Liver (tissue), 9 donors: ENCODE data around the gene FSCN2. TPM values are rescaled to one million over a fixed set of nuclear protein-coding genes. Genes with fewer than 3 reads are reported as not detected.

Experiments used
- DNase-seq: peaks from one replicate; pipeline ENCODE4 v3.0.0-alpha.2; 2017; ENCODE audit warnings: low spot score
- H3K27ac ChIP-seq, 2 donors: one replicate each; pipeline ENCODE4 v1.7.0; 2013; ENCODE audit warnings: inconsistent platforms in 2 of 2, low read length in 2 of 2, control low read depth in 1 of 2, low read depth in 1 of 2, mild to moderate bottlenecking in 1 of 2
- H3K27me3 ChIP-seq, 4 donors: one replicate each; pipeline versions ENCODE4 v1.6.1 to v1.7.0; 2013; ENCODE audit warnings: low read length in 3 of 4, inconsistent platforms in 1 of 4, mild to moderate bottlenecking in 1 of 4, moderate library complexity in 1 of 4; ENCODE audit not compliant: control insufficient read depth in 4 of 4, insufficient read depth in 4 of 4
- H3K36me3 ChIP-seq, 4 donors: one replicate each; pipeline versions ENCODE4 v1.6.1 to v1.7.0; 2013; ENCODE audit warnings: low read length in 3 of 4, mild to moderate bottlenecking in 3 of 4, low read depth in 1 of 4, moderate library complexity in 1 of 4; ENCODE audit not compliant: control insufficient read depth in 4 of 4, insufficient read depth in 3 of 4
- H3K4me1 ChIP-seq, 4 donors: one replicate each; pipeline versions ENCODE4 v1.6.1 to v1.7.0; 2013; ENCODE audit warnings: low read length in 3 of 4, mild to moderate bottlenecking in 3 of 4, moderate library complexity in 1 of 4; ENCODE audit not compliant: control insufficient read depth in 4 of 4, insufficient read depth in 4 of 4
- H3K4me3 ChIP-seq, 3 donors: one replicate each; pipeline versions ENCODE4 v1.6.1 to v1.7.0; 2013; ENCODE audit warnings: low read length in 3 of 3, control low read depth in 1 of 3, low read depth in 1 of 3, mild to moderate bottlenecking in 1 of 3
- H3K9ac ChIP-seq, 2 donors: one replicate each; pipeline ENCODE4 v1.7.0; 2013; ENCODE audit warnings: low read length in 2 of 2, mild to moderate bottlenecking in 2 of 2, moderate library complexity in 2 of 2, control low read depth in 1 of 2, low read depth in 1 of 2
- H3K9me3 ChIP-seq, 4 donors: one replicate each; pipeline versions ENCODE4 v1.6.1 to v1.7.0; 2013; ENCODE audit warnings: low read length in 3 of 4; ENCODE audit not compliant: control insufficient read depth in 4 of 4
- ATF3 ChIP-seq: IDR thresholded peaks from 2 replicates; pipeline ENCODE4 v1.6.1; 2016; ENCODE audit warnings: antibody characterized with exemption
- CTCF ChIP-seq: fragments of 150-350 bp; IDR thresholded peaks from 2 replicates; pipeline ENCODE4 v1.5.1; 2017; ENCODE audit warnings: improper control_type of control experiment, low read depth, low read length; ENCODE audit not compliant: missing input control
- EGR1 ChIP-seq, 2 donors: IDR thresholded peaks; 2 replicates each; pipeline ENCODE4 v1.6.1; 2016 to 2018; ENCODE audit warnings: antibody characterized with exemption in 2 of 2, low read depth in 2 of 2
- FOXA1 ChIP-seq: IDR thresholded peaks from 2 replicates; pipeline ENCODE4 v1.6.1; 2016; ENCODE audit warnings: antibody characterized with exemption
- FOXA2 ChIP-seq: IDR thresholded peaks from 2 replicates; pipeline ENCODE4 v1.6.1; 2016; ENCODE audit warnings: antibody characterized with exemption
- GABPA ChIP-seq, 2 donors: IDR thresholded peaks in 1 of 2; conservative IDR thresholded peaks in 1 of 2; 2 replicates each; pipeline ENCODE4 v1.6.1; 2016; ENCODE audit warnings: antibody characterized with exemption in 2 of 2, mild to moderate bottlenecking in 1 of 2, moderate library complexity in 1 of 2
- HNF4A ChIP-seq, 2 donors: conservative IDR thresholded peaks; 2 replicates each; pipeline ENCODE4 v1.6.1; 2016; ENCODE audit warnings: antibody characterized with exemption in 2 of 2, mild to moderate bottlenecking in 2 of 2
- HNF4G ChIP-seq: IDR thresholded peaks from 2 replicates; pipeline ENCODE4 v1.6.1; 2016; ENCODE audit warnings: antibody characterized with exemption
- JUND ChIP-seq, 2 donors: IDR thresholded peaks; 2 replicates each; pipeline ENCODE4 v1.6.1; 2016; ENCODE audit warnings: antibody characterized with exemption in 2 of 2
- MAX ChIP-seq: IDR thresholded peaks from 2 replicates; pipeline ENCODE4 v1.6.1; 2016; ENCODE audit warnings: antibody characterized with exemption
- NR2F2 ChIP-seq: IDR thresholded peaks from 2 replicates; pipeline ENCODE4 v1.6.1; 2016; ENCODE audit warnings: antibody characterized with exemption
- RAD21 ChIP-seq, 2 donors: IDR thresholded peaks; 2 replicates each; pipeline ENCODE4 v1.6.1; 2016; ENCODE audit warnings: antibody characterized with exemption in 2 of 2, mild to moderate bottlenecking in 2 of 2
- REST ChIP-seq: IDR thresholded peaks from 2 replicates; pipeline ENCODE4 v1.6.1; 2016; ENCODE audit warnings: antibody characterized with exemption, mild to moderate bottlenecking
- RXRA ChIP-seq, 2 donors: IDR thresholded peaks; 2 replicates each; pipeline ENCODE4 v1.6.1; 2017 to 2018; ENCODE audit warnings: antibody characterized with exemption in 2 of 2, mild to moderate bottlenecking in 1 of 2
- SP1 ChIP-seq: IDR thresholded peaks from 2 replicates; pipeline ENCODE4 v1.6.1; 2018; ENCODE audit warnings: antibody characterized with exemption, mild to moderate bottlenecking
- TAF1 ChIP-seq: conservative IDR thresholded peaks from 2 replicates; pipeline ENCODE4 v1.6.1; 2016; ENCODE audit warnings: antibody characterized with exemption, mild to moderate bottlenecking
- YY1 ChIP-seq: IDR thresholded peaks from 2 replicates; pipeline ENCODE4 v1.6.1; 2016; ENCODE audit warnings: antibody characterized with exemption, mild to moderate bottlenecking
- ZBTB33 ChIP-seq: IDR thresholded peaks from 2 replicates; pipeline ENCODE4 v1.6.1; 2016; ENCODE audit warnings: antibody characterized with exemption
- WGBS: extraction: QIAGEN DNeasy Blood & Tissue Kit; methylation state at CpG from one replicate; pipeline ENCODE4 v1.1.7; 2013; 5-methylcytosine and 5-hydroxymethylcytosine counted together
- polyA plus RNA-seq, 2 donors: library from polyadenylated mRNA; stranded (reverse) in 1 of 2; unstranded in 1 of 2; fragments of 200-250 nt in 1 of 2; fragments of >200 nt in 1 of 2; fragmentation: Nextera tagmentation in 1 of 2; extraction: Ambion mirVana in 1 of 2; gene quantifications; one replicate each; pipeline versions ENCODE4 v1.2.1 to v1.2.3, GENCODE V29; 2013 to 2015
- total RNA-seq, 2 donors: library from RNA; depleted of rRNA; stranded (reverse); fragments of >200 nt; gene quantifications; one replicate each; pipeline ENCODE4 v1.2.3, GENCODE V29; 2014
- donor health status: healthy.
- donor health status: healthy.
- donor health status: healthy.
- donor health status: healthy.
- donor health status: healthy.

The FSCN2 gene
- total and polyA plus RNA-seq, 4 donors: 0.09 to 0.42 TPM; not detected in 2

GRCh38 chr17:81520021-81520901, 7.9 kb upstream of the FSCN2 start (continued):
- TF ChIP-seq JUND (IDR thresholded peaks at IDR 0.05) (no peak), REST (no peak)

GRCh38 chr17:81522491-81523401, 5.4 kb upstream of the FSCN2 start:
- WGBS: 77% methylated on average over 26 of the region's 26 CpGs
- DNase-seq: no peak
- no peak overlapping the region for H3K4me3 ChIP-seq

More at GRCh38 chr17:81522491-81523401, 5.4 kb upstream of the FSCN2 start:
- no peak overlapping the region for H3K9ac ChIP-seq
- H3K27me3 ChIP-seq: no peaks in the 10 kb centered on the region
- TF ChIP-seq RAD21 (IDR thresholded peaks at IDR 0.05) (no peak), CTCF (no peak), FOXA1 (no peak), EGR1 (IDR thresholded peaks at IDR 0.05; ENCODE audit: low read depth in 2 of 2) (no peak), HNF4A (conservative IDR thresholded peaks at IDR 0.05) (no peak), ZBTB33 (no peak), JUND (IDR thresholded peaks at IDR 0.05) (no peak), NR2F2 (no peak), REST (no peak), FOXA2 (no peak), YY1 (no peak), ATF3 (no peak), MAX (no peak), HNF4G (no peak), SP1 (no peak), RXRA (IDR thresholded peaks at IDR 0.05) (no peak), GABPA (IDR thresholded peaks at IDR 0.05 in 1 of 2, conservative IDR thresholded peaks at IDR 0.05 in 1 of 2) (no peak), TAF1 (no peak)
- peaks cover 2 to 19% (median 8%) of the 10 kb centered on the region in 4 donors for H3K4me1 ChIP-seq
- H3K9me3 ChIP-seq: no peaks in the 10 kb centered on the region
- no peak overlapping the region for H3K27ac ChIP-seq
- no peaks in the 10 kb centered on the region for H3K36me3 ChIP-seq
